Central memory CD4-positive, alpha-beta T cell (primary cell): ENCODE results near the gene C15orf62.
A peak's percentile ranks its signal among the peaks of the same experiment; 100 is the strongest.

Experiments used
- DNase-seq: peaks from one replicate; pipeline ENCODE4 v3.0.0; 2022
- total RNA-seq, 3 experiments: gene quantifications; one replicate each; lab custom pipeline; 2026; lab: John Stamatoyannopoulos, UW

C15orf62 gene, protein sequence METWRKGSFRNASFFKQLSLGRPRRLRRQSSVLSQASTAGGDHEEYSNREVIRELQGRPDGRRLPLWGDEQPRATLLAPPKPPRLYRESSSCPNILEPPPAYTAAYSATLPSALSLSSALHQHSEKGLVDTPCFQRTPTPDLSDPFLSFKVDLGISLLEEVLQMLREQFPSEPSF
- 0.56 to 2.2 (median 0.58) reads per million in 3 experiments for total RNA-seq

- DNase-seq: no peak
These were observed at the start of gene C15orf62 for GRCh38 chr15:40769274-40770146. Gene C15orf62 (plus strand): TSS chr15:40769980. CDS start chr15:40770496, 516 bp downstream.

- no peak for DNase-seq
These were observed 48.1 kb upstream of the C15orf62 start for GRCh38 chr15:40721701-40722100.

DNA sequence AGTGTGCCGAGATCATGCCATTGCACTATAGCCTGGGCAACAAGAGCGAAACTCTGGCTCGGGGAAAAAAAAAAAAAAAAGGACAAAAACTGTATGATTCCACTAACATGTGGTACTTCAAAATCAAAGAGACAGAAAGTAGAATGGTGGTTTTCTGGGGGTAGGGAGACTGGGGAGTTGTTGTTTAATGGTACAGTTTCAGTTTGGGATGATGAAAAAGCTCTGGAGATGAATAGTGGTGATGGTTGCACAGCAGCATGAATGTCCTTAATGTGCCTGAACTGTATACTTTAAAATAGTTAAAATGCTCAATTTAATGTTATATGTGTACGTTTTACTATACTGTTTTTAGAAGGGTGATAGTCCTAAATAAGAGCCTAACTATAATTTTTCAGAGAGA lies 47.4 kb upstream of the C15orf62 start:
- no peak for DNase-seq

GRCh38 chr15:40722934-40723333 lies 46.8 kb upstream of the C15orf62 start:
- no peak for DNase-seq

DNA sequence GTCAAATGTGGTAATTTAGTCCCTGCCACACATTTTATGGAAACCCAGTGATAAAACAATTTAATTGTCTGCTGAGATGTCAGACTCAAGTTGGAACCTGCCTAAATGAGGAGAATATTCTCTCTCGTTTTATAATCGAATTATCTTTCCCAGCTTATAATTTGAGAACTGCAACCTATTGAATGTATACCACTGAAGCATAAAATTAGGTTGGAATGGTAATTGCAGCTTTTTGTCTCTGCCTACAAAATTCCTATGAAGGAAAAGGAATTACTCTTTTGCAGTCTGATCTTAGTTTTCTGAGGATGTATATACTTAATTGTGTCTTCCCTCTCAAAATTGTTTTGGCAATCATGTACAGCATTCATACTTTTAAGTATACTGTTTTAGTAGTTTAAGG lies 45.9 kb upstream of the C15orf62 start:
- DNase-seq: no peak

DNA sequence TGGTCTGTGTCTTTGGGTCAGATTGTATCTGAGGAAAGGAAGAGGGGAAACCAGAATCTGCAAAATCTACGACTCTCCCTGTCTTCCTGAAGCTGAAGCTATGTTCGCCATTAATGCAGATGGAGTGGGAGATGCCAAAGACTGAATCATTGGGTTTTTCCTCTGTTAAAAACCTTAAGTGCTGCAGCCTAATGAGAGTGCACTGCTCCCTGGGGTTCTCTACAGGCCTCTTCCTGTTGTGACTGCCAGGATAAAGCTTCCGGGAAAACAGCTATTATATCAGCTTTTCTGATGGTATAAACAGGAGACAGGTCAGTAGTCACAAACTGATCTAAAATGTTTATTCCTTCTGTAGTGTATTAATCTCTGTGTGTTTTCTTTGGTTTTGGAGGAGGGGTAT lies 38.7 kb upstream of the C15orf62 start:
- DNase-seq: no peak

- no peak for DNase-seq
These were observed 33.2 kb upstream of the C15orf62 start for GRCh38 chr15:40736575-40736974.

DNA sequence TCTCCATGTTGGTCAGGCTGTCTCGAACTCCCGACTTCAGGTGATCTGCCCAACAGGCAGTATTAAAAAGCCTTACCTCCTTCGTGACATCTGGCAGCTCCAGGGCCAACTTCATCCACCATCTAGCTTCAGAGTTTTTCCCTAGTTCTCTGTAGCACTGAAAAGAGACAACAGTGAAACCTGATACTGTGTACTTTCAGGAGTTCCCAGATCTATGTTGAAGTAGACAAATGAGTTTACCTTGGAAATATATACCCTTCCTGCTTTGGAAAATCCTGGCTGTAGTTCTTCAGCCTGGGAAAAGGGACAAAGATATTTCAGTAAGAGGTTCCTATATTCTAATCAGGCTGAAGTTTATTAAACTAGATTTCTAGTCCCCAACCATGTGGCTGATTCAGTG lies 32.7 kb upstream of the C15orf62 start:
- no peak for DNase-seq

GRCh38 chr15:40739047-40739446 lies 30.7 kb upstream of the C15orf62 start:
- DNase-seq: no peak

- no peak for DNase-seq
These were observed 29.9 kb upstream of the C15orf62 start for GRCh38 chr15:40739854-40740253.

DNA sequence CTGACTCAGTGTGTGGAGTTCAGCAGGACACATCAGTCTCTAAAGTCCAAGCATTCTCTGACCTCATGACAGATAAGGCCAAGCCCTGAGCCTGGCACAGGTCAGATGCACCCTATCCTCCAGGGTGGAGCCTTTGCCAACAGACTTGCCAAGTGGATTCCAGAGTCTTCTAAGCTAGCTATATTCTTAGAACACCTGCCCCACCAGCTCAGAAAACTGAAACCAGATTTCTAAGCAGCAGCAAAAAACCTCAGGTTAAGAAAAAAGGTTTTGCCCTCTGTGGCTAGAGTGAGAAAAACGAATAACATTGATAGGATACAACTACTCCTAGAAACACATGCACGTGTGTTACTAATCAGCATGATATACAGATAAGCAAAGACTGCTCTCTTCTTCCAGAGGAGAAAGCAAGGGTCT lies 26.3 kb upstream of the C15orf62 start:
- DNase-seq: no peak

GRCh38 chr15:40743921-40744814 lies 25.6 kb upstream of the C15orf62 start:
- DNase-seq: peak; percentile 75

- no peak for DNase-seq
These were observed 25.0 kb upstream of the C15orf62 start for GRCh38 chr15:40744815-40745152.

GRCh38 chr15:40746916-40747418 lies 22.8 kb upstream of the C15orf62 start:
- DNase-seq: no peak

GRCh38 chr15:40747685-40748631 lies 21.8 kb upstream of the C15orf62 start:
- DNase-seq: no peak

DNA sequence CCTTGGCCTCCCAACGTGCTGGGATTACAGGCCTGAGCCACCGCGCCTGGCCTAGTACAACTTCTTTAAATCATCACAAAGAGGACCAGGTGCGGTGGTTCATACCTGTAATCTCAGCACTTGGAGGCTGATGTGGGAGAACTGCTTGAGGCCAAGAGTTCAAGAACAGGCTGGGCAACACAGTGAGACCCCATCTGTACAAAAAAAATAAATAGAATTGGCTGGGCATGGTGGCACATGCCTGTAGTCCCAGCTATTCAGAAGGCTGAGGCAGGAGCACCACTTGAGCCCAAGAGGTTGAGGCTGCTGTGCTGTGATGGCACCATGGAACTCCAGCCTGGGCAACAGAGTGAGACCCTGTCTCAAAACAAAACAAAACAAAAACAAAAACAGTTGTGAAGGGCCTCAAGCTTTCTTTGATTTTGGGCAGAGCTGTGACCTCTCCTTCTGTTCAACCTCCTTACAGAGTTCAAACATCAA lies 20.6 kb upstream of the C15orf62 start:
- no peak for DNase-seq

DNA sequence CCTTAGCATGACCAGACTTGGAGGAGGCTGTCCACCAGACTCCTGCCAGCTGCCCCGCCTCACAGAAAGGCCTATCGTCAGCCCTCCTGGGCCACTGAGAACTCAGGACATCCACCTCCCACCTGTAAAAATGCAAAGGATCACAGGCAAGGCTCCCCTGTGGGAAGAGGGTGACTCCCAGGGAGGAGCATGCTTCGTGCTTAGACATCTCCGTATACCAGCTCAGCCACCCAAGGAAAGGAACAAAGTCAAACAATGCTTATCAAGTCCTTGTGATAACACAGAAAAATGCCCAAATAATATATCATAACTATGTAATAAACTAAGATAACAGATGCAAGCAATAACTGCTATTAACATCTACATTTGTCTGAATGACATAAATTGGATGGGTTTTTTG lies 18.9 kb upstream of the C15orf62 start:
- no peak for DNase-seq

GRCh38 chr15:40751745-40752144 lies 18.0 kb upstream of the C15orf62 start:
- no peak for DNase-seq

- peak; percentile 9 for DNase-seq
These were observed 15.3 kb upstream of the C15orf62 start for GRCh38 chr15:40754574-40754882.

GRCh38 chr15:40754883-40755811 lies 14.6 kb upstream of the C15orf62 start, which contains the start of gene RMDN3:
Gene RMDN3 (minus strand): TSS chr15:40755254. CDS start chr15:40754783, 471 bp downstream.
- peak; percentile 90 for DNase-seq

DNA sequence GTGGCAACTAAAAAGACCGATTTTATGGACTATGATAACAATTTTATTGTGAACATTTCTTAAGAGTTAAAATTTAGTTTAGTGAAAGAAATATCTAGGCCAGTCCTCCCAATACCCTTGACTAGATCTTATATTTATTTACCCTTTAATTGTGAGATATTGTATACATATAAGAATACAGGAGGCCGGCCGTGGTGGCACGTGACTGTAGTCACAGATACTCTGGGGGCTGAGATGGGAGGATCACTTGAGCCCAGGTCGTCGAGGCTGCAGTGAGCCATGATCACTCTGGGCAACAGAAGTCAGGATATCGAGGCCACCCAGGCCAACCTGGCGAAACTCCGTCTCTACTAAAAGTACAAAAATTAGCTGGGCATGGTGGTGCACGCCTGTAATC lies 14.0 kb upstream of the C15orf62 start:
- no peak for DNase-seq
